GM18498 (cell line): Measurements from ENCODE around the gene ZNF341.
"Not testable (repeated sequence)": the region's sequence is repeated elsewhere in the genome, so short reads cannot be mapped to it uniquely, and the experiment has no call there.

ENCODE experiments used
- ATAC-seq: cut with Tn5 transposase; IDR thresholded peaks from one replicate; pipeline ENCODE4 v1.9.1; 2021; ENCODE audit warnings: mild to moderate bottlenecking, moderate library complexity; ENCODE audit not compliant: unreplicated experiment

ZNF341 gene

DNA sequence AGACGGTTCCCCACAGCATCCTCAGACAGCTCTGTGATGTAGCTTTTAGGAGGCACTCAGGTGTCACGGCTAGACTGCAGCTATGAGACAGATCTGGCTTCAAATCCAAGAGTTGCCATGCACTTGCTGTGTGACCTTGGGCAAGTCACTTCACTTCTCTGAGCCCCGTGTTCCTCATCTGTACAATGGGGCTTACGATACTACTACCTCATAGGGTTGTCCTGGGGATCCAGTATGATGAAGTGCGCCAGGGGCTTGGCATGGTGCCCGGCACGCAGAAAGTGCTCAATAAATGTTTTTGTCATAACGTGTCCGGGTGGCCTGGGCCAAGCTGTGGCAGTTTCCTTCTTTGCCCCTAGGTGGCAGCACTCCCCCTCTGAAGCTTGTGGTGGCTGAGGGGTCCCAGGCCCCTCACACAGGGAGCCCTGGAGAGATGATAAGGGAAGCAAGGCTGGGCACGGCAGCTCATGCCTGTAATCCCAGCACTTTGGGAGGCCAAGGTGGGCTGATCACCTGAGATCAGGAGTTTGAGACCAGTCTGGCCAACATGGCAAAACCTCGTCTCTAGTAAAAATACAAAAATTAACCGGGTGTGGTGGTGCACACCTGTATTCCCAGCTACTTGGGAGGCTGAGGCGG, 60.3 kb downstream of the ZNF341 start:
- no peak for ATAC-seq

DNA sequence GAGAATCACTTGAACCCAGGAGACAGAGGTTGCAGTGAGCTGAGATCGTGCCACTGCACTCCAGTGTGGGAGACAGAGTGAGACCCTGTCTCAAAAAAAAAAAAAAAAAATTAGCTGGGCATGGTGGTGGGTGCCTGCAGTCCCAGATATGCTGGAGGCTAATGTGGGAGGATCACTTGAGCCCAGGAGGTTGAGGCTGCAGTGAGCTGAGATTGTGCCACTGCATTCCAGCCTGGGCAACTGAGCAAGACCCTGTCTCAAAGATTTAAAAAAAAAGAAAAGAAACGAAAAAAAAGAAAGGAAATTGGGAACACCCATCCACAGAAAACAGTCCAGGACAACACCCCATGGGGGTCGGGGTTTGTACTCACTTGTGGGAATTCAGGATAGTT, 60.8 kb downstream of the ZNF341 start:
- ATAC-seq: not testable (repeated sequence)

DNA sequence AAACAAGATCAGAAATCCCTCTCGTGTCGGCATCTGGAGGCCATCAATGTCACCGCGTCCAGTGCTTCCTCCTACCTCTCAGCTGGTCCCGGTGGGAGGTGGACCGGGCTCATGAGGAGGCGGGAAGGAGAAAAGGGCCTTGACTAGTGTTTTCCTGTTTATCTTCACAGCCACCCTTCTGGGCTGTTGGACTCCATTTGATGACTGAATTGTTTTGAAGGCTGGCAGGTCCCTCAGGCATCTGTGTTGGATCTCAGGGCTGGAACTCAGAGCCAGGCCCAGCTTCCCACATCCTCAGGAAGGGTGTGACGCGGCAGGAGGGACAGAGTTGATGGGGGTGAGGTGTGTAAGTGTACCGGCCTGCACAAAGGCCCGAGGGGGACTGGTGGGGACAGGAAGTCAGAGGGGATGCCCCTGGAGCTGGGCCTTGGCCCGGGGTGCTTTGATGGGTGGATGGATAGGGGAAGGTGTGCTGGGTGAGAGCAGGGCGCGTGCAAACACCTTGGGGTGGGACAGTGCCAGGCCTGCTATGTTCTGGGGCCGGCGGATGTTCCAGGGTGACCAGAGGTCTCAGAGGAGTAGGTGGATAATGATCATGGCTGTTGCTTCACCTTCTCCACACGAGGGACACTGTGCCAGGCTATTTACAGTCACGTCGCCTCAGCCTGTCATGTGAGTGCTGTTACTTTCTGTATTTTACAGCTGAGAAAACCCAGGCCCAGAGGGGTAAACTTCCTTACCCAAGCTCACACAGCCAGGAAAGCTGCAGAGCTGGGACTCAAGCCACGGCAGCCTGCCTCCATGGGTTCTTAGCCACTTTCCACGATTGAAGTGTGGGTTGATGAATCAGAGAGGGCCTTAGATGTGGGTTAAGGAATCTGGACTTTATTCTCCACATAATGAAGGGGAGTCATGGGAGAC, 61.5 kb downstream of the ZNF341 start:
- no peak for ATAC-seq

DNA sequence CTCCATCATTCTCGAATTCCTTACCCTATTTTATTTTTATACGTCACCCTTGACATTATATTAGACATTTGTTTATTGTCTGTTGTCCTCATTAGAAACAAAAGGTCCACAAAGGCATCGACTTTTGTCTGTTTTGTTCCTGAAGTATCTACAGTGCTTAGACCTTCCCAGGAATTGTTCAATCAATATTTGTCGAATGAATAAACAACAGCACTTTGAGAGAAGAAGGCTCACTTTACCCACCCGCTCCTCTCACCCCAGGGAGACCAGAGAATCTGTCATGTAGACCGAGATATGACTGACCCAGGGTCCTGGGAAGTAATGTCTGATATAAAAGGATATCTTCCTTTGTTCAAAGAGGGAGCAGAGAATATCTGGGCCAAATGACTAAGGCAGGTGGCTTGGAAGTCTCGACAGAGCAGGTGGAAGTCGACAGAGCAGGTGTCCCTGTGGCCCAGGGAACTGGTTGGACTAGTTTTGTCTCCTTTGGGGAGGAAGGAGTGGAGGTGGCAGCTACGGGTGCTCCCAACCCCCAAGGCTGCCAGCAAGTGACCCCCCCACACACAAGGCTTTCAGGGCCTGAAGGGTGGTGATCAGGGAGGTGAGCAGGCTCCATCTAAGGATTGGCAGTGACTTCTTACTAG, 64.6 kb downstream of the ZNF341 start:
- no peak for ATAC-seq

DNA sequence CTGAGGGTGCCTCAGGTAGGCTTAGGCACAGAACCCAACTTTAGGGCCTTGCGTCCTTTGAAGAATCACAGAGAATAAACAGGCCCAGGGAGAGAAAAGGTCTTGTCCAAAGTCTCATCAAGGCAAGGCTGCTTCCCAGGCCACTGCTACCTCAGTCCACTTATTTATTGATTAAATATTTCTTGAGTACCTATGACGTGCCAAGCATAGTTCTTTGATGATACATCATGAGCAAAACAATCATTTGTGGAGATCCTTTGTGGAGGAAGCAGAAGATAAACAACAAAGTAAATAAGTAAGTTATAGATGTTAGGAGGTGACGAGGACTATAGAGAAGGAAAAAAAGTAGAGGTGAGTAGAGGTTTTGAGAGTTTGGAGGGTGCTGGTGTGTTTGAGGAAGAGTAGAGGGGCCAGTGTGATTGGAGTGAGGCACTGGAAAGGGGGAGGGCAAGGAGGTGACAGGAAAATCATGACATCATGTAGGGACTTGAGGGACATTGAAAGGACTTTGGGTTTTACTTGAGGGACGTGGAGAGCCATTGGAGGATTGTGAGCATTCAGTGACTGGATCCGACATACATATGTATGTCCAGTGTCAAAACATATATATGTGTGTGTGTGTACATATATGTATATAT, 65.2 kb downstream of the ZNF341 start:
- no peak for ATAC-seq

DNA sequence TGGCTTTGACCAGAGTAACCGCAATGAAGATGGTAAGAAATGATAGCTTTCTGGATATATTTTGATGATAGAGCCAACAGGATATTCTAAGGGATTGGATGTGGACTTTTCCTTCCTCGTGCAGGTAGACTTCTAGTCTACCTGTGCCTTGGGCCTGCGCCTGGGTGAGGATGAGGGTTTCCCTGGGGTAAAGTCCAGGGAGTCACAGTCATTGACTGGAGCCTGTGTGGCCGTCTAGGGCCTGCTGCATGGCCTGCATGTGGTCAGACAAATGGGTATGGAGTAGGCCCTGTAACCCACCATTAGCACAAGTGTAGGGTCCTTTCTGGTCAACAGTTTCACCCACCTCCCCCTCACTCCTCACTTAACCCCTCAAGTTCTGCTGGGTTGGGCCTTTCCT, 66.6 kb downstream of the ZNF341 start:
- ATAC-seq: no peak

DNA sequence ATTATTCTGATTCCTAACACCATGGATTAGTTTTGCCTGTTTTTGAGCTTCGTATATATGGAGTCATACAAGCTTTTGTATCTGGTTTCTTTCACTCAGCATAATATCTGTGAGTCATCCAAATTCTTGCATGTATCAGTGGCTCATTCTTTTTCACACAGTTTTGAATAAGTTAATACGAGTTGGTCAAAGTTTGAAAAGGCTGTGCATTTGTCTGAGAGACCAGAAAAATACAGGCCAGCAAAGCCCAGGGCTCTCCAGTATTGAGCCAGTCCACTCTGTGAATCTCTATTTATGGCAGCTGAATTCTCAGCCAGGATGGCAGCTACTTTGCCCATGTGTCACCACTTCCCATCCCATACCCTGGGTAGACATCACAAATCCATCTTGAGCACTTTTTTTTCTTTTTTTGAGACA, 72.1 kb downstream of the ZNF341 start:
- no peak for ATAC-seq

DNA sequence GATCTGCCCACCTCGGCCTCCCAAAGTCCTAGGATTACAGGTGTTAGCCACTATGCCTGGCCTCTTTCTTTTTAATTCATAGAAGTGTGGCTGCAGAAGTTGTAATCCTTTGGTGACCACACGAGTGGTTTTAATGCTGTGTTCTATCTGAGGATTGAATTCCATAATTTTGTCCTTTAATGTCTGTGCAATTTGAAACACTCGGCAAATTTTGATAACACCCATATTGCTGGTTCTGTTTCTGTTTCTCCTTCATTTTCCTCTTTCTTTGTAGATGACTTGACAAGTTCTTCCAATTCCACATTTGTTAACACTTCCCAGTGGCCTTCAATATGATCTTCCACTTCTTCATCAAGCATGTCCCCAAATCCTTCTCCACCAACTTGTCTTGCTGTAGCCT, 76.6 kb downstream of the ZNF341 start:
- ATAC-seq: no peak

DNA sequence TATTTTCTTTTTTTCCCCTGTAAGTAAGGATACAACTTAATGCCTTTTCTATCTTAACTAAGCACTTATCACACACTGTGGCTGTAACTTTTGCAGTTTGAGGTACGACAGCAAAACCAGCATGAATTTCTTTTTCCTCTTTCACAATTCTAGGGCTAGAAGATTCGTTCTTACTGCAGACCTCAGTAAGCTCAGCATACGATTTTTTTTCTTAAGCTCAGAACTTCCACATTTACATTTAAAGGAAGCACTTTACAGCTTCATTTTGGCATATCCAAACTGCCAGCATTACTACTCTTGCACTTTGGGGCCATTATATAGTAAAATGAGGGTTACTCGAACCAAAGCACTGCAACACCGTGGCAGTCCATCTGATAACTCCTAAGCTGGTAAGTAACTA, 78.5 kb downstream of the ZNF341 start:
- no peak for ATAC-seq

DNA sequence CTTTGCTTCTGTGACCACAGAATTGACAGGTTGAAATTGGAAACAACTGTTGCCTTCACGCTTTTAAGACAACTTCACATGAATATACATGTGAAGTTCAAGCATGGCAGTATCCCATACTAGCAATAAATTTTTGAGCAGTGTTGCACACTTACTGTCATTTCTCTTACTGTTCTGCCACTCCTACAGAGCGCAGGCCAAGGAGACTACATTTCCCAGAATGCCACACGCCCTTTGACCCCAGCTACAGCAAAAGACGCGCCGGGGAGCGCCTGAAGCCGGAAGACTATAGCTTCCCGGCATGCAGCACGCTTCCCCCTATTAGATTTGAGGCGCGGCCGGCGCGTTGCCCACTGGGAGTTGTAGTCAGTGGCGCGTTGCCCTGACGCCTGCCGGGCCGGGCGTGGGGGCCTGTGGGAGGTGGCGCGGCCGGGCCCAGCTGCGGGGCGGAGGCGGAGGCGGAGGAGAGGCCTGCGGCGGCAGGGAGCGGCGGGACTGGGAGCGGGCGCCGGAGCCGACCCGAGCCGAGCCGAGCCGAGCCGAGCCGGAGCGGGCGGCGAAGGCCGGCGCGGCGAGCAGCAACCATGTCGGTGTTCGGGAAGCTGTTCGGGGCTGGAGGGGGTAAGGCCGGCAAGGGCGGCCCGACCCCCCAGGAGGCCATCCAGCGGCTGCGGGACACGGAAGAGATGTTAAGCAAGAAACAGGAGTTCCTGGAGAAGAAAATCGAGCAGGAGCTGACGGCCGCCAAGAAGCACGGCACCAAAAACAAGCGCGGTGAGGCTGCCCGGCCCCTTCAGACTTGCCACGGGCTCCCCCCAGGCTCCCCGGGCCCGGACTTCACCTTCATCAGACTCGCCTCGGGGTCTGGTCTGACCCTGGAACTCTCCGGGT, 79.3 kb downstream of the ZNF341 start, which contains the start of gene CHMP4B:
Gene CHMP4B (plus strand): TSS at position 464 of the 891 bp plus-strand sequence. CDS start 121 bp downstream, at position 585.
- ATAC-seq: peak; percentile 97

DNA sequence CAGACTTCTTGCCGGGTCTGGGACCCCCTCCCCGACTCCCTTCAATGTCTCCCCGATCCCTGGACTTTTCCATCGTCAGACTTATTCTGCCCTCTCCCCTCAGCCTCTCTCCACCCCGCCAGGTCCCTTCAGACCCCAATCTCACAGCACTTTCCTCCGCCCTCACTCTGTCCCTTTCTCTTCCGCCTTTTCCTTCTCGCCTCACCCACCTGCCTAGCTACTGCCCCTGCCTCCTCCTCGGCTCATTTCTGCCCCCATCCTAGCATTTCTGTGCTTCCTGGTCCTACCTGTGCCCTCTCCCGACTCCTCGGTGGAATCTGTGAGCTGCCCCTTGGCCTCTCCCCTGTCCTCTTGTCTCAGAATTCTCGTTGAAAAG, 80.0 kb downstream of the ZNF341 start:
- ATAC-seq: peak; percentile 19

DNA sequence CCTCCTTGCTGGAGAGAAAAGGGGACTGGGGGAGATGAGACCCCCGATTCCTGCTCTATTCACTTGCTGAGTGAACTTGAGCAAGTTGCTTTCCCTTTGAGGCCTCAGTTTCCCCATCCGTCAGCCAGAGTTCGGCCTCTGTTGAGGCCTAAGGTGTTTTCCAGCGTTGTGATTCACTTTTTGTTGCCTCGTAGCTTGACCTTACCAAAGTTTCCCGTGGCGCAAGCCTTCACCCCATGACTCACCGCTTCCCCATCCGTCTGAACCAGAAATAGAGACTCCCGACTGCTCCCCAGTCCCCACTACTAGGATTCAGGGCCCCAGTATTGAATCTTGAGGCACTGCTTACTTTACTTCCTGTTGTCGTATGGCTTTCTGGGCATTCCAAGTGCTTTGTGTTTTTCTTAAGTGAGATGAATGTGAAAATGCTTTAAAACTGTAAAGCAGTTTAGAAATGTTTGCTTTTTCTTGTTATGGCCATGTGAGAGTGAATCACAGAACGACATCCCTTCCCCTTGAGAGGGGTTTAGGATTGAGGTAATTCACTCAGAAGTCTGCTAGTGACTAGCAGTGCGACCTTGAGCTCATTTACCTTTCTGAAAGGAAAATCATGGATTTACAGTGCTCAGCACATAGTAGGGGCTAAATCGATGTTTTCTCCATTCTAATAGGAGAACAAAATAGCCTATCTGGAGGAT, 80.5 kb downstream of the ZNF341 start:
- no peak for ATAC-seq

DNA sequence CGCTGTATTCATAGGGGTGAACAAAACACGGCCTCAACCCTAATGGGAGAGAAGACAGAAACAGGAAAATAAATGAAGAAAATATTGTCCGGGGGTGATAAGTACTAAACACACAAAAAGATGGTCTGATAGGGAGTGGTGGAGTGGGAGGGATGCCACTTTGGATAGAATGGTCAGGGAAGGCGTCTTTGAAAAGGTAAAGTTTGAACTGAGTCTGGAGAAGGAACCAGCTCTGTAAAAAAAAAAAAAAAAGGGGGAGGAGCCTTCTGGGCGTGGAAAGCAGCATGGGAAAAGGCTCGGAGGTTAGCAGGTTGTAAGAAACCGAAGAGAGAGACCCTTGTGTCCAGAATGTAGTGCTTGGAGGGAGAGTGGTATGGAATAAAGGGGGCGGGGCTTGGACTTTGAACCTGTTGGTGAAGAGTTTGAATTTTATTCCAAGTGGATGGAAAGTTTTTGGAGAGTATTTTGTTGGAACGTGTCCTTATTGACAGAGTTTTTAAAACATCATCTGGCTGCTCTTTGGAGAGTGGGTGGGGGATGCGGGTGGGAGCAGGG, 81.2 kb downstream of the ZNF341 start:
- ATAC-seq: no peak

DNA sequence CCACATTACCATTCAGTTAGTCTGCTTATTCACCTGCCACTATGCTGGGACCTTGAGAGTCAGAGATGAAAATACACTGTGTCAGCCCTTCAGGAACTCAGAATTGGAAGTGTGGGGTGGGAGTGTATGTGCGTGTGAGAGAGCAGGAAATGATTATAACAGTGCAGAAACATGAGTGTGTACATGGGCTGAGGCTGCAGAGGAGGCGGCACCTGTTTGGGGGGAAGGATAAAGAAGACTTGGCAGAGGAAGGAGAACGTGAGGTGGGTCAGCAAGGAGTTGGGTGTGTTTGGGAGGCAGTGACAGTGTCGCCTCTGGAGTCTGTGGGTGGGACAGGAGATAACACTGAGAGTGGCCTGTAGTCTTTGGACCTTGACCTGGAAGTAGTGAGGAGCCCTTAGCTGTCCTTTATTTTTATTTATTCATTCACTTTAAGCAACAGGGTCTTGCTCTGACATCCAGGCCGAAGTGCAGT, 82.5 kb downstream of the ZNF341 start:
- ATAC-seq: no peak

DNA sequence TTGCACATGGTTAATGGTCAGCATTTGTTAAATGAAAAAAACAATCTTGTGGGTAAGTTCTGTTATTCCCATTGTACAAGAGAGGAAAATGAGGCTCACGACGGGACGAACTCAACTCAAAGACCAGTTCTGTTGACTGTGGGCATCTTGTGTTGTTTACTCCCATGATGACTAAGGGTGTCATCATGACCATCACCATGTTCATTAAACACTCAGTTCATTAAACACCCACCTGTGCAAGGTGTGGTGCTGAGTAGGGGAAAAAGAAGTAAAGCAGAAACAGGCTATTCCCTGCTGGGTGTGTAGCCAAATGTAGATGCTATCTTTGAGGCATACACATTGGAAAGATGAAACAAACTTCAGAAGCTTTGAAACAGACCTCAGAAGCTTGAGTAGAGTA, 83.9 kb downstream of the ZNF341 start:
- no peak for ATAC-seq

DNA sequence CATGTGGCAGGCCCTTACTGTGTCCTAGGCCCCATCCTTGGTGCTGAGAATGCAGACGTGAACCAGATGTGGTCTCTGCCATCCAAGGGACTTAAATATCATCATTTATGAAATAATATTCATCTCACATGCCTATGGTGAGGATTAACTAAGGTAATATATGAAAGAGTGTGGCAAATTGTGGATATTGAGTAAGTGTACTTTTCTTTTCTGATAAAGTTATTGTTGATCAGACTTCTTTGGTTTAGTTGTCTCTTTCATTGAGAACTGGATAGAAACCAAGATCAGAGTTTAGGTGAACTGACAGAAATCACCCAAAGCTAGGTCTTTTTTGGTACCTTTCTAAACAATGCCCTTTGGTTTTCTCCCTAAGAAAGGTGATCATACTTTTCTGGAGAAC, 84.4 kb downstream of the ZNF341 start:
- ATAC-seq: no peak

DNA sequence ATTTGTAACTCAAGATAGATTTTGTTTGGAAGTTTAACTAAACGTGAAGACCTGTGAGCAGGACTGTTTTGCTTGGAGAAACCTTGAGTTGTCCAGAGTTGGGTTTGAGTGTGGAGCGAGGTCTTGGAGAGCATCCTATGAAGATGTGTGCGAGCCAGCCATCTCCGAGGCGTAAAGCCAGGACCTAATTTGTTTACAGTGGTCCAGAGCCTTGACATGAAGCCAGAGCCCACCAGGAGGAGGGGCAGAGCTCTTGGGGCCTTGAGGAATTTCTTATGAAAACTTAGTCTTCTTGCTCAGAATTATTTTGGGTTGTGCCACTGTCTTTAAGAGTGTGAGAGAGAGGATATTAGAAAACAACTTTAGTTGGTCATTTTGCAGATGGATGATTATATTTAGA, 85.6 kb downstream of the ZNF341 start:
- no peak for ATAC-seq

DNA sequence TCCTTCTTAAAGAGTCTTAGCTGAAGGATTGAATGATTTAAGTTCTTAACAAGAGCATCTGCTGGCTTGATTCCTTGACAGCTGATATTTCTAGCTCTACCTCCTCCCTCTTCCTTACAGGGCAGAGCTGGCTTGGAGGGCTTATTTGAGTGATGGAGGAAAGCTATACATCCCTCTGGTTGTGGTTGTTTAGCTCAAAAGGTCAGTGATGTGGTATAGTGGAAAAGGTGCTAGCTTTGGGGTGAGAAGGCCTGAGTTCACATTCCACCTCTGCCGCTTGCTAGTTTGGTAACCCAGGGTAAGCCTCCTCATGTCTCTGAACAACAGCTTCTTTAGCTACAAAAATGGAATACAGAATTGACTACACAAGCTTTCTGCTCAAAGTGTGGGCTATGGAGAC, 87.7 kb downstream of the ZNF341 start:
- no peak for ATAC-seq

DNA sequence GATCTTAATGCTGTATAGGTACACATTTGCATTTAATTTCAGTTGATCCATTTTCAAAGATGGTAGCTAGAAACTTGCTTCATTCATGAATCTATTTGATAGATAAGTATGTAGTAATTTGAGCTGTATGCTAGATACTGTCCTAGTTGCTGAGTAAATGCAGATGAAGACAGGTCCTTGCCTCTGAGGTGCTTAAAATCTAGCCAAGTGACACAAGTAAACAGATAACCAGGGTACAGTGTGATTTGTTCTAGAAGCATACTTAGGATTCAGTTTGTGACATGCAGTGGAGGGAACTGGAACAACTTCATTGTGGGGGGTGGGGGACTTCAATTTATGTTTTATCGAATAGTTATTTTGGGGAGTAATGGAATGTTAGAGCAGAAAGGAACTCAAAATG, 88.6 kb downstream of the ZNF341 start:
- ATAC-seq: no peak
